ENCODE data around the gene AKAP5.

Gene AKAP5

GRCh38 chr14:64459405-64460136 is 5.7 kb upstream of the AKAP5 start:
- DNase-seq = no peak

DNA sequence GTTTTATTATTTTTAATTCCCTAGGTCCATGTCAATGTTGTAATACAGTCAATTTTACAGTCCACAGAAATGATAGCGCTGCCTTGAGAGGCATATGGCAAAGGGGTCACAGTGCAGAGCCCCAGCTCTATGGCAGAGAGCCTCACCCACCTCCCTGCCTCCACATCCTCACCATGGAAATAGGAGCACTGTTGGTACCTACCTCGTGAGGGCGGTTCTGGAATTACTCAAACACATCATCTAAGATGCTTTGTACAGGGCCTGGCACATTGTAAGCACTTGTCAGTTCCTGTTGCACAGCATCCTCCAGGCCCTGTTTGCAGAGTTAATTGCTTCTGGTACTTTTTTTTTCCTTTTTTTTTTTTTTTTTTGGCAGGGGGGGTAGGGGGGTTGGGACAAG is 4.1 kb upstream of the AKAP5 start:
- no peak for DNase-seq

- DNase-seq = no peak
Measured at GRCh38 chr14:64463195-64463594, 2.1 kb upstream of the AKAP5 start.

- DNase-seq = no peak
Measured at GRCh38 chr14:64463873-64464272, 1.4 kb upstream of the AKAP5 start.

DNA sequence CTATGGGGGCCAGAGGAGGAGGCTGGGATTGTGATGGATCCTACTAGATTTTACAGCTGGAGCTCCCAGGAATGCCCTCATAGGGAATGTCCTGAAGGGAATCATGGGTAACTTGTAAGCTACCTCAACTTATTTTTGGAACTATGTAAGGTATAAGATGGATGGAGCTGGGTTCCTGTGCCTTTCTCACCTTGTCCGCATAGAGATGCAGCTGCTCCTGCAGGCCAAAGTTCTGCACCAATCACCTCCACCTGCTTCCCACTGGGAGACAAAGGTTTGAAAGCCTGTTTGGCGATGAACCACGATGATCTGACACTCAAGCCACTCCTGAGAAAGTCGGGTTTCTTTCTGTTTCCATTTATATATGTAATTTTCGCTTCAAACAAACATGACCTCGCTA is 648 bp upstream of the AKAP5 start:
- DNase-seq = no peak

- peak; percentile 64 for DNase-seq
Measured at GRCh38 chr14:64465831-64466554, 694 bp downstream of the AKAP5 start.

DNA sequence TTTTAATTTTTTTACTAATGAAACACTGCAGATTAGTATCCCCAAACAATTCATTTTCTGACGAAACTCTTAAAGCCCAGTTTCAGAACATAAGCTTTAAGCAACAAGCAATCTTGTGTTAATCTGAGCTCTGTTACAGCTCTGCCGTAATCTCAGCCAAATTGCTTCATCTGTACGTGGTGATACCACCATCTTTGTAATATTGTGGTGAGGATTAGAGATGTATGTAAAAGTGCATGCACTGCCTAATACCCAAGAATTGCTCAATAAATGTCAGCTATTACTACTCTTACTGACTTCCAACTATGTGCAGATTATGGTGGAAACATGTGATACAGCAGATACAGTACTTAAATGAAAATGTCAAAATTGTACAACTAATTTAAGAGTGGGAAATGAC is 1.8 kb downstream of the AKAP5 start:
- DNase-seq = no peak

GRCh38 chr14:64467566-64467965 is 2.3 kb downstream of the AKAP5 start:
- DNase-seq = no peak

DNA sequence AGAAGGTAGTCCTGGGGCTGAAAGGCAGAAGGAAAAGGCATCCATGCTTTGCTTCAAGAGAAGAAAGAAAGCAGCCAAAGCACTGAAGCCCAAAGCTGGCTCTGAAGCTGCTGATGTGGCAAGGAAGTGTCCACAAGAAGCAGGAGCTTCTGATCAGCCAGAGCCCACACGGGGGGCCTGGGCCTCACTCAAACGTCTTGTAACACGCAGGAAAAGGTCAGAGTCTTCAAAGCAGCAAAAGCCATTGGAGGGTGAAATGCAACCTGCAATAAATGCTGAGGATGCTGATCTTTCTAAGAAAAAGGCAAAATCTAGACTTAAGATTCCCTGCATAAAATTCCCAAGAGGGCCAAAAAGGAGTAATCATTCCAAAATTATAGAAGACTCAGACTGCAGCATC is 3.2 kb downstream of the AKAP5 start:
- DNase-seq = no peak

GRCh38 chr14:64474041-64474440 is 8.7 kb downstream of the AKAP5 start:
- DNase-seq = no peak

DNA sequence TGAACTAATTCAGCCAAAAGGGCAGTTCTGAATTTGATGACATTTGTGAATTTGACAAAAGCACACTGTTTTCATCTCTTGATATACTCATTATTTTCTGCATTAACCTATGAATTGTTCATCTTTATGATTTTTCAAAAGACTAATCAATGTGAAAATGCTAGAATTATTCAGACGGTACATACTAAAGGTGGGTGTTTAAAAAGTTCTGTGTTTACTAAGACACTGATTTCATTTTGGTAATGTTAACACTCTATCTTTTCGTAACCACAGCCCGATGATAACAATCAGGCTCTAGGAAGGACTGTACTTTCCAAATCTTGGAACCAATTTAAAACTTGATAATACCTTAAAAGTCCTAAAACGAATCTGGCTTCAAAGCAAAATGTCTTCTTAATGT is 9.4 kb downstream of the AKAP5 start:
- DNase-seq = no peak

GRCh38 chr14:64475585-64476273 is 10.4 kb downstream of the AKAP5 start:
- DNase-seq = no peak

GRCh38 chr14:64476438-64476837 is 11.1 kb downstream of the AKAP5 start:
- DNase-seq = no peak

- peak; percentile 43 for DNase-seq
Measured at GRCh38 chr14:64478634-64479250, 13.4 kb downstream of the AKAP5 start.

- no peak for DNase-seq
Measured at GRCh38 chr14:64488590-64489099, 23.3 kb downstream of the AKAP5 start.

GRCh38 chr14:64491637-64492036 is 26.3 kb downstream of the AKAP5 start:
- DNase-seq = no peak

DNA sequence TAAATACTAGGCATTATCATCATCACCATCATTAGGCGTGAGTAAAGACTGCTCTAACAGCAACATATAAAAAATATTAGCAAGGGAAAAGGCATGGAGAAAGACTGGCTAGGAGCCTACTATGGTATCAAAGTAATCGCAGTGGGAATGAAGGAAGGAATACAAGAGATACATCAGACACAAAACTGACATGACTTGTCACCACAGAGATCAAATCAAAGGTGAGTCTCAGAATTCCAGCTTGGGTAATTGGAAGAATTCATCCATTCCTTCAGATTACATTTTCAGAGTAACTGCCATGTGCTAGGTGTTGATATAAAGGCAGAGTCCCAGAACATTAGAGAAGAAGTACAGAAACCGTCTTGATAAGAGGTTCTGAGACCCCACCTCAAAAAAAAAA is 28.2 kb downstream of the AKAP5 start:
- no peak for DNase-seq

- DNase-seq = no peak
Measured at GRCh38 chr14:64495252-64495651, 30.0 kb downstream of the AKAP5 start.

GRCh38 chr14:64496764-64497163 is 31.5 kb downstream of the AKAP5 start:
- no peak for DNase-seq

GRCh38 chr14:64500088-64500487 is 34.8 kb downstream of the AKAP5 start:
- no peak for DNase-seq

- no peak for DNase-seq
Measured at GRCh38 chr14:64501411-64502171, 36.3 kb downstream of the AKAP5 start.

GRCh38 chr14:64502456-64502855 is 37.2 kb downstream of the AKAP5 start:
- DNase-seq = no peak

All from fibroblast of skin of back (primary cell).